H1 (cell line): ENCODE data around the gene KCNA5. TPM values are rescaled to one million over a fixed set of nuclear protein-coding genes. Genes with fewer than 3 reads are reported as not detected.

Experiments used
- GABPA ChIP-seq: IDR thresholded peaks from 2 replicates; pipeline ENCODE4 v1.6.1; 2011; ENCODE audit warnings: mild to moderate bottlenecking, low read length, moderate library complexity, borderline replicate concordance; ENCODE audit not compliant: insufficient read depth
- KDM5A ChIP-seq: fragments of 200-600 bp; IDR thresholded peaks from 2 replicates; pipeline ENCODE4 v1.7.1; 2012; ENCODE audit warnings: mild to moderate bottlenecking, low read length, inconsistent platforms, mixed read lengths
- PHF8 ChIP-seq: fragments of 200-600 bp; sonication (generic); conservative IDR thresholded peaks from 2 replicates; pipeline ENCODE4 v1.7.1; 2012; ENCODE audit warnings: low read depth, mild to moderate bottlenecking, inconsistent platforms, low read length, moderate library complexity
- USF2 ChIP-seq: IDR thresholded peaks from 2 replicates; pipeline ENCODE4 v1.6.1; 2011; ENCODE audit warnings: low read length, improper control_type of control experiment
- polyA plus RNA-seq, 7 experiments: library from polyadenylated mRNA; depleted of rRNA in 3 of 7; stranded (reverse) in 5 of 7; unstranded in 2 of 7; fragments of >200 nt in 5 of 7; fragments of 200-250 nt in 2 of 7; gene quantifications; 1 replicate in 5 of 7; 2 replicates in 1 of 7; 4 replicates in 1 of 7; pipeline versions ENCODE4 v1.2.1 to v1.2.3, GENCODE V29; 2011 to 2013; ENCODE audit warnings: missing spikeins in 2 of 7, mixed read lengths in 2 of 7
- total RNA-seq: library from RNA; stranded (reverse); fragmentation: NEBNext Ultra II Directional; extraction: Animal tissue kit (Norgen Biotek cat#: 25700); gene quantifications from 2 replicates; pipeline ENCODE4 v1.2.1, GENCODE V29; 2021

Gene KCNA5
- total and polyA plus RNA-seq, 2 of the 8 experiments (the other 6 are each of a cell fraction or from before 2014, with no cell fraction given) = 0.20 to 0.29 TPM

- no peak for TF ChIP-seq USF2
- TF ChIP-seq PHF8 = no peak
- TF ChIP-seq KDM5A = no peak
- no peak for TF ChIP-seq GABPA
- TF ChIP-seq, all 59 proteins: peak for 0
Observed at GRCh38 chr12:5012337-5012736, 31.3 kb upstream of the KCNA5 start (continued).
